HL-60 (cell line): ENCODE measurements around the gene KIFC3.

Experiments used
- DNase-seq, 2 experiments: peaks; one replicate each; pipeline ENCODE4 v3.0.0-alpha.2; 2010 to 2020; ENCODE audit warnings: low read depth in 1 of 2, low spot score in 1 of 2
- H3K27ac ChIP-seq: fragments of 250-450 bp; sonication (Bioruptor Pico); replicated peaks from 2 replicates; pipeline ENCODE4 v1.5.1; 2020; ENCODE audit warnings: mild to moderate bottlenecking, moderate library complexity
- H3K27me3 ChIP-seq: fragments of 250-450 bp; sonication (Bioruptor Pico); 2 replicates; pipeline ENCODE4 v1.5.1; 2021; ENCODE audit warnings: mild to moderate bottlenecking, moderate library complexity; ENCODE audit not compliant: insufficient read depth, poor library complexity, severe bottlenecking
- H3K4me3 ChIP-seq: replicated peaks from 2 replicates; pipeline ENCODE4 v1.5.1; 2011; ENCODE audit warnings: mild to moderate bottlenecking, control low read depth, low read length; ENCODE audit not compliant: insufficient read depth
- GABPA ChIP-seq: IDR thresholded peaks from 2 replicates; pipeline ENCODE4 v1.6.1; 2012; ENCODE audit warnings: low read depth
- POLR2AphosphoS5 ChIP-seq: IDR thresholded peaks from 2 replicates; pipeline ENCODE4 v1.6.1; 2012; ENCODE audit warnings: low read depth
- SPI1 ChIP-seq: IDR thresholded peaks from 2 replicates; pipeline ENCODE4 v1.6.1; 2012; ENCODE audit warnings: low read depth, mild to moderate bottlenecking, borderline replicate concordance
- TF ChIP-seq, protein P1 (sequence below): IDR thresholded peaks from one replicate; pipeline ENCODE4 v1.5.1; 2011; ENCODE audit warnings: low read length, control low read depth, inconsistent platforms; ENCODE audit not compliant: insufficient read depth
- TF ChIP-seq, protein P2 (sequence below): IDR thresholded peaks from 2 replicates; pipeline ENCODE4 v1.6.1; 2012; ENCODE audit warnings: low read depth; ENCODE audit not compliant: insufficient replicate concordance

KIFC3 gene

DNA sequence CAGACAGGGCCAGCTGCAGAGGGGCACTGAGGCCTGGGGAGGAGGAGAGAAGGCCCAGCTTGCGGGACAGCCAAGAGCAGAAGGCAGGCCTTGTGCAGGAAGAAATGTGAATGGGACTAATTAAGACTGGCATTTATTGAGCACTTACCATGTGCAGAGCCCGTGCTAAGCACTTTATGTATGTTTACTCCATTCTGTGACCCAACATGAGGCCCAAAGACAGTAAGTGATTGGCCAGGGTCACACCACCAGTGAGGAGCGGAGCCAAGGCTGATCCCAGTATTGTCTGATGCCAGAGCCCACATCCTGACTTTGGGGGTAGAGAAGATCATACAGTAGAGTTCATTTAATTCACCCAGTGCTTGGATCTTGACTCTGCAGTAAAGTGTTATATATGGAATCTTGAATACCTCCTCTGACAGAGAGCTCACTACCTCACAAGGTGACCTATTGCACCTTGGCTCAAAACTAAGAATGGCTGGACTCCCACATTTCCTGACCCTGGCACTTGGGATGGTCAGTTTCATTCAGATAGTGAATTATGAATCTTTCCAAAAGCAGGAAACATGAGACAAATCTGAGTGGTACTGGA, 53.1 kb downstream of the KIFC3 start:
- TF ChIP-seq, protein P1, sequence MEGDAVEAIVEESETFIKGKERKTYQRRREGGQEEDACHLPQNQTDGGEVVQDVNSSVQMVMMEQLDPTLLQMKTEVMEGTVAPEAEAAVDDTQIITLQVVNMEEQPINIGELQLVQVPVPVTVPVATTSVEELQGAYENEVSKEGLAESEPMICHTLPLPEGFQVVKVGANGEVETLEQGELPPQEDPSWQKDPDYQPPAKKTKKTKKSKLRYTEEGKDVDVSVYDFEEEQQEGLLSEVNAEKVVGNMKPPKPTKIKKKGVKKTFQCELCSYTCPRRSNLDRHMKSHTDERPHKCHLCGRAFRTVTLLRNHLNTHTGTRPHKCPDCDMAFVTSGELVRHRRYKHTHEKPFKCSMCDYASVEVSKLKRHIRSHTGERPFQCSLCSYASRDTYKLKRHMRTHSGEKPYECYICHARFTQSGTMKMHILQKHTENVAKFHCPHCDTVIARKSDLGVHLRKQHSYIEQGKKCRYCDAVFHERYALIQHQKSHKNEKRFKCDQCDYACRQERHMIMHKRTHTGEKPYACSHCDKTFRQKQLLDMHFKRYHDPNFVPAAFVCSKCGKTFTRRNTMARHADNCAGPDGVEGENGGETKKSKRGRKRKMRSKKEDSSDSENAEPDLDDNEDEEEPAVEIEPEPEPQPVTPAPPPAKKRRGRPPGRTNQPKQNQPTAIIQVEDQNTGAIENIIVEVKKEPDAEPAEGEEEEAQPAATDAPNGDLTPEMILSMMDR: no peak
- TF ChIP-seq, protein P2, sequence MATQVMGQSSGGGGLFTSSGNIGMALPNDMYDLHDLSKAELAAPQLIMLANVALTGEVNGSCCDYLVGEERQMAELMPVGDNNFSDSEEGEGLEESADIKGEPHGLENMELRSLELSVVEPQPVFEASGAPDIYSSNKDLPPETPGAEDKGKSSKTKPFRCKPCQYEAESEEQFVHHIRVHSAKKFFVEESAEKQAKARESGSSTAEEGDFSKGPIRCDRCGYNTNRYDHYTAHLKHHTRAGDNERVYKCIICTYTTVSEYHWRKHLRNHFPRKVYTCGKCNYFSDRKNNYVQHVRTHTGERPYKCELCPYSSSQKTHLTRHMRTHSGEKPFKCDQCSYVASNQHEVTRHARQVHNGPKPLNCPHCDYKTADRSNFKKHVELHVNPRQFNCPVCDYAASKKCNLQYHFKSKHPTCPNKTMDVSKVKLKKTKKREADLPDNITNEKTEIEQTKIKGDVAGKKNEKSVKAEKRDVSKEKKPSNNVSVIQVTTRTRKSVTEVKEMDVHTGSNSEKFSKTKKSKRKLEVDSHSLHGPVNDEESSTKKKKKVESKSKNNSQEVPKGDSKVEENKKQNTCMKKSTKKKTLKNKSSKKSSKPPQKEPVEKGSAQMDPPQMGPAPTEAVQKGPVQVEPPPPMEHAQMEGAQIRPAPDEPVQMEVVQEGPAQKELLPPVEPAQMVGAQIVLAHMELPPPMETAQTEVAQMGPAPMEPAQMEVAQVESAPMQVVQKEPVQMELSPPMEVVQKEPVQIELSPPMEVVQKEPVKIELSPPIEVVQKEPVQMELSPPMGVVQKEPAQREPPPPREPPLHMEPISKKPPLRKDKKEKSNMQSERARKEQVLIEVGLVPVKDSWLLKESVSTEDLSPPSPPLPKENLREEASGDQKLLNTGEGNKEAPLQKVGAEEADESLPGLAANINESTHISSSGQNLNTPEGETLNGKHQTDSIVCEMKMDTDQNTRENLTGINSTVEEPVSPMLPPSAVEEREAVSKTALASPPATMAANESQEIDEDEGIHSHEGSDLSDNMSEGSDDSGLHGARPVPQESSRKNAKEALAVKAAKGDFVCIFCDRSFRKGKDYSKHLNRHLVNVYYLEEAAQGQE: no peak
- TF ChIP-seq GABPA (no peak), SPI1 (no peak), POLR2AphosphoS5 (no peak)
- Histone ChIP-seq H3K4me3 (no peak overlapping the region), H3K27me3 (no peaks in the 10 kb centered on the region), H3K27ac (no peak overlapping the region)
- no peak for DNase-seq

DNA sequence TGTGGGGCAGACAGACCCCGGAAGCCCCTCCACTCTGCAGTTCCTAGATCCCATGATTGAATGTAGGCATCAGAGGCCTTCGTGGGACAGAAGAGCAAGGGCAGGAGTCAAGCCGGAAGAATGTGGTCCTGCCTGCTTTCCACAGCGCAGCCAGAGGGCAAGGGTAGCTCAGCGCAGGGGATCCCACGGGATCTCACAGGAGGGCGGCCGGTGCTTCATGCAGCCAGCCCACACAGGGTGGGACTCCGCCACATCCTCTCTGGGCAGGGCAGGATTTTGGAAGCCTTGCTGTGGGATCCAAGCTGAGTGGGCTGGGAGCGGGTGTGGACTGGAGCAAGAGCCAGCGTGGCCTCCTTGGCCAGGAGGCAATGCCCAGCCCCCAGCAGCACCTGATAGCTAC, 53.7 kb downstream of the KIFC3 start:
- H3K27me3 ChIP-seq: no peaks in the 10 kb centered on the region
- no peak for DNase-seq
- no peak overlapping the region for H3K4me3 ChIP-seq
- no peak for TF ChIP-seq SPI1
- no peak overlapping the region for H3K27ac ChIP-seq

DNA sequence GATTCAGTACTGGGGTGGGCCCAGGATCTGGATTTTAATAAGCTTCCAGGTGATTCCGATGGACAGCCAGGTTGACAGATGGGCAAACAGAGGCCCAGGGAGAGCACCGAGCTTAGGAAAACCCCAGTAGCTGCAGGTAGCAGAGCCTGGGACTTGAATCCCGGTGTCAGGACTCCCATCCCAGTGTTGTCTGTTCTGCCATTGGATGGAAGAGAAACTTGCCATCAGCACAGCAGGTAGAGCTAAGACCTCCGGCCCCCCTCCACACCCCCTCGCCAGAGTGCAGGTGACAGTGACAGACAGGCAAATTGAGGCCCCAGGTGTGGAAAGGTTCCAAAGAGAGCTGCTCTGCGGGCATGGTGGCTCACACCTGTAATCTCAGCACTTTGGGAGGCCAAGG, 54.3 kb downstream of the KIFC3 start:
- Histone ChIP-seq H3K27me3 (no peaks in the 10 kb centered on the region), H3K27ac (no peak overlapping the region), H3K4me3 (no peak overlapping the region)
- DNase-seq: no peak
- TF ChIP-seq, protein P1: no peak
- TF ChIP-seq POLR2AphosphoS5: no peak
- TF ChIP-seq GABPA: no peak
- TF ChIP-seq, protein P2: no peak
- no peak for TF ChIP-seq SPI1

DNA sequence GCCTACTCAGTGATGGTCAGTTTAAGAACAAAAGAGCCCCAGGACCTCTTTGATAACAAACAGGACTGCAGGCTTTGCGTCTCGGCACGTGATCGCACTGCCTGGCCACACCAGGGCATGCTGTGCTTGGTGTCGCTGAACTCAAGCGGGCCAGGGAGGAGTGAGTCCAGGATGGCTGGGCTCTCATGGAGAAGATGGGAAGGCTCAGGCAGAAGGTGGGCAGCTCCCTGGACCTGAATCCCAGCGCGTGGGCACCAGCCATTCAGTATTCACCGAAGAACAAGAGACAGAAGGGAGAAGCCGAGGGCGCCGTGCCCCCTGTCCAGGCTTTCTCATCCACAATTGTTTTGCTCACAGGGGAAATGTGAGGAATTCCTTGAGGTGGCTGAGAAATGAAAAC, 54.8 kb downstream of the KIFC3 start:
- H3K27ac ChIP-seq: no peak overlapping the region
- no peak for TF ChIP-seq GABPA
- TF ChIP-seq SPI1: no peak
- TF ChIP-seq, protein P1: no peak
- TF ChIP-seq POLR2AphosphoS5: no peak
- TF ChIP-seq, protein P2: no peak
- H3K4me3 ChIP-seq: no peak overlapping the region
- DNase-seq: no peak
- no peaks in the 10 kb centered on the region for H3K27me3 ChIP-seq
